ENCODE measurements around the gene ZFC3H1.
A peak's percentile ranks its signal among the peaks of the same experiment; 100 is the strongest.
"Not testable (repeated sequence)": the region's sequence is repeated elsewhere in the genome, so short reads cannot be mapped to it uniquely, and the experiment has no call there.

ZFC3H1 gene

DNA sequence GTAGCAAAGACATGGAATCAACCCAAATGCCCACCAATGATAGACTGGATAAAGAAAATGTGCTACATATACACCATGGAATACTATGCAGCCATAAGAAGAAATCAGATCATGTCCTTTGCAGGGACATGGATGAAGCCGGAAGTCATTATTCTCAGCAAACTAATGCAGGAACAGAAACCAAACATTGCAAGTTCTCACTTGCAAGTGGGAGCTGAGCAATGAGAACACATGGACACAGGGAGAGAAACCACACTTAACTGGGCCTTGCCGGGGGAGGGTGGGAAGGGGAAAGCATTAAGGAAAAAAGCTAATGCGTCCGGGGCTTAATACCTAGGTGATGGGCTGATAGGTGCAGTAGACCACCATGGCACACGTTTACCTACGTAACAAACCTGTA is 93.8 kb downstream of the ZFC3H1 start:
- not testable (repeated sequence) for DNase-seq

DNA sequence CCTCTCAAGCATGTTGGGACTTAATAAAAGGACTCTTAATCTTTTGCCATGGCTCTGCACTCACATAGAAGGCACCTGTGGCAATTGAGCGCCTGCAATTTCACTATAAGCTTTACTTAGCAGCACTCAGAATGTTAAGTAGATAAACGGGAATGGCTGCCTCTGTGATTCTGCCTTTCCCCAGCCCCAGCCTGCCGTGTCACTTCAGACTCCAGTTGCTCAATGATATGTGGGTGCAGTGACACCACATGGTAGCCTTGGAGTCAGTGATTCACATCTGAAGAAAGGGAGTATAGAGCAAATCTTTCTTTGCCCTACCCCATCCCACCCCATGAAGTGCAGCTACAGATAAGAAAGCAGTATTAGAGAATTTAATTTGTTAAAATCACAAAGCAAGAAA is 96.1 kb downstream of the ZFC3H1 start:
- DNase-seq = no peak

DNA sequence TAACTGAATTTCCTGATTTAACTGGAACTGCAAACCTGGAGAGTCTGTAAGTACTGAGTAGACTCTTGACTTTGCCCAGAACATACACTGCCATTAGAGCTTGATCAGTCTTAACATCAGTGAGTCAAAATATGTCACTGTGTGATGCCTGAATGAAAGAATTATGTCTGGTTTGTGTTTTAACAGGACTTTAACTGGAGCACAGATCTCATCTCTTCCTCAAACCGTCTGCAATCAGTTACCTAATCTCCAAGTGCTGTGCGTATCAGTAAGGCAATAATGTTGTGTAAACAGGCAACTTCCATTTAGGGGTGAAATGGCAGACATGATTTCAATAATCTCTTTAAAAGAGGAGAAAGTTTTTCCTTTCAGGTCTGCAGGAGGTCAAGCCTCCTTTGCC is 97.0 kb downstream of the ZFC3H1 start:
- no peak for DNase-seq

- DNase-seq = peak; percentile 62
Measured at GRCh38 chr12:71565535-71565934, 98.1 kb downstream of the ZFC3H1 start.

GRCh38 chr12:71562676-71563595 is 100.7 kb downstream of the ZFC3H1 start:
- no peak for DNase-seq
